HL-60 (cell line): ENCODE data around the gene EML6.

Experiments used
- DNase-seq, 2 experiments: peaks; one replicate each; pipeline ENCODE4 v3.0.0-alpha.2; 2010 to 2020; ENCODE audit warnings: low read depth in 1 of 2, low spot score in 1 of 2
- H3K27ac ChIP-seq: fragments of 250-450 bp; sonication (Bioruptor Pico); replicated peaks from 2 replicates; pipeline ENCODE4 v1.5.1; 2020; ENCODE audit warnings: mild to moderate bottlenecking, moderate library complexity
- H3K27me3 ChIP-seq: fragments of 250-450 bp; sonication (Bioruptor Pico); 2 replicates; pipeline ENCODE4 v1.5.1; 2021; ENCODE audit warnings: mild to moderate bottlenecking, moderate library complexity; ENCODE audit not compliant: insufficient read depth, poor library complexity, severe bottlenecking
- H3K4me3 ChIP-seq: replicated peaks from 2 replicates; pipeline ENCODE4 v1.5.1; 2011; ENCODE audit warnings: mild to moderate bottlenecking, control low read depth, low read length; ENCODE audit not compliant: insufficient read depth
- CTCF ChIP-seq: IDR thresholded peaks from one replicate; pipeline ENCODE4 v1.5.1; 2011; ENCODE audit warnings: low read length, control low read depth, inconsistent platforms; ENCODE audit not compliant: insufficient read depth
- GABPA ChIP-seq: IDR thresholded peaks from 2 replicates; pipeline ENCODE4 v1.6.1; 2012; ENCODE audit warnings: low read depth
- POLR2AphosphoS5 ChIP-seq: IDR thresholded peaks from 2 replicates; pipeline ENCODE4 v1.6.1; 2012; ENCODE audit warnings: low read depth
- REST ChIP-seq: IDR thresholded peaks from 2 replicates; pipeline ENCODE4 v1.6.1; 2012; ENCODE audit warnings: low read depth; ENCODE audit not compliant: insufficient replicate concordance
- SPI1 ChIP-seq: IDR thresholded peaks from 2 replicates; pipeline ENCODE4 v1.6.1; 2012; ENCODE audit warnings: low read depth, mild to moderate bottlenecking, borderline replicate concordance

The EML6 gene

GRCh38 chr2:54880428-54880827 is 157.0 kb downstream of the EML6 start:
- no peak overlapping the region for H3K27ac ChIP-seq
- no peak for DNase-seq
- TF ChIP-seq REST (no peak), POLR2AphosphoS5 (no peak), SPI1 (no peak), GABPA (no peak), CTCF (no peak)

GRCh38 chr2:54881759-54882158 is 158.3 kb downstream of the EML6 start:
- Histone ChIP-seq H3K27me3 (no peaks in the 10 kb centered on the region), H3K4me3 (no peak overlapping the region), H3K27ac (no peak overlapping the region)
- no peak for DNase-seq
- TF ChIP-seq GABPA (no peak), REST (no peak), SPI1 (no peak), POLR2AphosphoS5 (no peak)

More at GRCh38 chr2:54880428-54880827, 157.0 kb downstream of the EML6 start:
- no peaks in the 10 kb centered on the region for H3K27me3 ChIP-seq
- no peak overlapping the region for H3K4me3 ChIP-seq

GRCh38 chr2:54885891-54886290 is 162.4 kb downstream of the EML6 start:
- Histone ChIP-seq H3K27ac (no peak overlapping the region), H3K4me3 (no peak overlapping the region)
- no peak for TF ChIP-seq SPI1
- TF ChIP-seq POLR2AphosphoS5: no peak

GRCh38 chr2:54887850-54888545 is 164.5 kb downstream of the EML6 start:
- TF ChIP-seq REST (no peak), CTCF (no peak), GABPA (no peak), POLR2AphosphoS5 (no peak), SPI1 (no peak)

More at GRCh38 chr2:54885891-54886290, 162.4 kb downstream of the EML6 start:
- no peaks in the 10 kb centered on the region for H3K27me3 ChIP-seq
- DNase-seq: no peak

More at GRCh38 chr2:54887850-54888545, 164.5 kb downstream of the EML6 start:
- Histone ChIP-seq H3K27ac (no peak overlapping the region), H3K27me3 (no peaks in the 10 kb centered on the region), H3K4me3 (no peak overlapping the region)
- no peak for DNase-seq
